Posterior vena cava (tissue), 2 donors: Measurements from ENCODE around the gene KIF23. TPM values are rescaled to one million over a fixed set of nuclear protein-coding genes. Genes with fewer than 3 reads are reported as not detected.

Experiments used
- DNase-seq: peaks from one replicate; pipeline ENCODE4 v3.0.0-alpha.2; 2020; ENCODE audit warnings: low spot score
- intact Hi-C, 2 donors: fragments of 100-400 bp; cut with DNase I; formaldehyde crosslinking; loops; one replicate each; pipeline versions ENCODE4 v1.14.1 to v1.14.2; 2022 to 2023
- total RNA-seq, 2 donors: library from RNA; stranded (reverse); fragmentation: NEBNext Ultra II Directional; extraction: Animal tissue kit (Norgen Biotek cat#: 25700); gene quantifications; one replicate each; pipeline ENCODE4 v1.2.1, GENCODE V29; 2021
- donor health status: DM: yes; HTN: yes; CAD: no.
- donor health status: DM: yes; HTN: yes; CAD: no.

KIF23 gene
- total RNA-seq, 2 donors from 2014 or later, result 3.3 to 4.7 TPM

DNA sequence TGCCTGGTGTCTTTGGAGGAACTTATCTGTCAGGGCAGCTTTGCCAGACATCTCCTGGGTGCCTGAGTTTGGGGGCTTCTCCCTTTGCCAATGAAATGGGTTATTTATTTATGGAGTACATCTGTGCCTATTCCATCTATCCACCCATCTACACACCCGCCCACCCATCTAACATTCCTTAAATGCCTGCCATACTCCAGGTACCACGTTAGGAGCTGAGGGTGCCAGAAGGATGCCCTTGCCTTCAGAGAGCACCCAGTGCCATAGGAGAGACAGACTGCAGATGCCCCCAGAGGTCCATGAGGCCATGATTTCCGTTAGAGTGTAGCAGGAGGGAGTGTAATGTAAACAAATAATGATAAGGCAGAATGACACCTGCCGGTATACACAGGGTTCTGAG is 21.8 kb upstream of the KIF23 start:
- intact Hi-C loops, result loop anchor here (5.0 to 10.0 kb wide), 2 partner anchors 335 to 1378 kb away; no protein-coding TSS in a partner anchor
- no peak for DNase-seq

DNA sequence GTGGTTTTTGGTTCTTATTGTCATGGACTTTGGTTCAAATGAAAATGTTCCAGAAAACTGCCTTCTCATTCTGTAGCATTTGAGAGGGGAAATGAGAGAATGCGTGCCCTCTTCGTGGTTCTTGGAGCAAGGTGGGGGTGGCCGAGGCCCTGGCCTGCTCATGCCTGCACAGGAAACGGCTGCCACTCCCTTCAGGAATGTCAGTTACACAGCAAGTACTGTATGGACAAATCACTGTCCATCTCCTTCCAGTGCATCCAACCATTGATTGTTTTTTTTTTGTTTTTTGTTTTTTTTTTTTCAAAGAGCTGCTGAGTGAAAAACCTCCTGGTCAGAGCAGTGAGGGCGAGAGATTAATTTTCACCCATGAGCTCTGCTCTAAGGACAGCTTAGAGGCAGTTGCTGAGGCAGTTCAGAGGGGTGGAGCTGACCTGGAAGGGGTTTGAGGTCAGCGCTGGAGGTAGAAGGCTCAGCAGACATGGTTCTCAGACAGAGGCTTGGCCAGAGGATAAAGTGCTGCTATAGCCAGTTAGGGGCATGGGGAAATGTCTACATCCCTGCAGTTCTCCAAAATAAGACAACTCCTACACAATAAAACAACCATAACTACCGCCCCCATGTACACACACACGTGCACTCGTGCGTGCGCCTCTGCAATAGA is 20.2 kb upstream of the KIF23 start:
- intact Hi-C loops, result loop anchor here (2.0 to 10.0 kb wide), 3 partner anchors 335 to 1379 kb away; no protein-coding TSS in a partner anchor
- no peak for DNase-seq

DNA sequence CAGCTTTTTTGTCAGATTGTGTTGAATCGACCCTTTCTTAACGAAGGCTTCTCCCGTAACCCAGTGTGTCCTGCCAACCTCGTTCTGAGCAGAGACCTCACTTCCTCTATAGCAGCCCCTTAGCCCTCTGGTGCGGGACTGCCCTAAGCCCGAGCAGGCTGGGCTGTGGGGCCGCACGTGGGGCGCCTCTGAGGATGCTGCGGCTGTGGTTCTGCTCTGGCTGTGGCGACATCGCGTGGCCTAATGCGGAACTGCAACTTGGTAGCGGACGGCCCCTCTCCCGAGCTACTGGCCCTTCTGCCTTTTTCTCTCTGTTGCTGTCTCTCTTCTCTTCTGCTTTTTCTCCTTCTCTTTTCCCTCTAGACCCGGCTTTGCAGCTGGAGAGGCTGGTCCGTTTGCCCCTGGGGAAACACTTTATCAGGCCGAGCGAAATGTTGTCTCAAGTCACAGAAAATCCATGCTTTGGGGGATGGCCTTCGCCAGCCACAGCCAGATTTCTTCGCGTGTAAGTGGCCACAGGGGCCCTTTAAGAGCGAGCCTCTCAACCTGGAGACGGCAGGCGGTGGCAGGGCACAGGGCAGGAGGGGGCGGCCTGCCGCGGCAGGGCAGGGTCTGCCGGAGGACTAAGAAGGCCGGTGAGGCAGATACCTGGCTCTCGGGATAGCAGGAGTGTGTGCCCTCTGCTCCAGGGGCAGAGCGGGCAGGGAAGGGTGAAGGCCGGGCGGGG is 19.4 kb upstream of the KIF23 start:
- intact Hi-C loops, result loop anchor here (2.0 to 10.0 kb wide), 3 partner anchors 336 to 1380 kb away; no protein-coding TSS in a partner anchor

DNA sequence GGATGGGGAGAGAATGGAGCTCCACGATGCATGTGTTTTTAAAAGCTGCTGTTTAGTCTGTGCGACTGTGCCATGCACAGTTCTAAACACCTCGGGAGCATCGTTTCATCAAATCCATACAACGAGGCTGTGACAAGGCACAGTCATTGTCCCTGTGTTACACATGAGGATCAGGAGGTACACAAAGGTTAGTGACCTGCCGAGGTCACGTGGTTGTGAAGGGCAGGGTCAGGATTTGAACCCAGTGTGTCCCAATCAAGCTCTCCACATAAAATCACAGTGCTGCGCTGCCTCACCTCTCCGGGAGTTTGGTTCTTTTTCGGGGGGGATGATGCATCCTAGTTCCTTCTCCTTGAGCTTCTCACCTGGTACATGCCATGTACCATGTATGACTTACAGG is 18.7 kb upstream of the KIF23 start:
- DNase-seq, result no peak
- intact Hi-C loops, result loop anchor here in 1 of 2 donors (2.0 to 10.0 kb wide), 2 partner anchors 337 to 1381 kb away; no protein-coding TSS in a partner anchor

More for the DNA sequence above, 19.4 kb upstream of the KIF23 start:
- peak; percentile 95 for DNase-seq

DNA sequence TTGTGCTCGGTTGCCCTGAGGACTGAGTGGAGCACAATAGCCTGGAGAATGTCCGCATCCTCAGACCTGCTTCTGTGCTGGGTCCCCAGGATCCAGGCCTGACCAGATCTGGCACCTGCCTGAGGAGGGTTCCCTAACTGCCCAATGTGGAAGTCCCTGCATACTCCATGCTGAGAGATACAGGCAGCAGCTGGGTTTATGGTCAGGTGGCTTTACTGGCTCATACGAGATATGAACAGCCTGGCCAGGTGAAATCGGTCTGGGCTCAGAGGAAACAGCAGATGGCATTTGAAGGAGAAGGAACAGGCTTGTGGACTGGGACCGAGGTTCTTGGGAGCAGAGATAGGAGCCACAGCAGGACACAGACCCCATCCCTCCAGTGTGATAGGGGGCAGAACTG is 18.2 kb upstream of the KIF23 start:
- intact Hi-C loops, result loop anchor here in 1 of 2 donors (2.0 to 10.0 kb wide), 2 partner anchors 337 to 1381 kb away; no protein-coding TSS in a partner anchor

DNA sequence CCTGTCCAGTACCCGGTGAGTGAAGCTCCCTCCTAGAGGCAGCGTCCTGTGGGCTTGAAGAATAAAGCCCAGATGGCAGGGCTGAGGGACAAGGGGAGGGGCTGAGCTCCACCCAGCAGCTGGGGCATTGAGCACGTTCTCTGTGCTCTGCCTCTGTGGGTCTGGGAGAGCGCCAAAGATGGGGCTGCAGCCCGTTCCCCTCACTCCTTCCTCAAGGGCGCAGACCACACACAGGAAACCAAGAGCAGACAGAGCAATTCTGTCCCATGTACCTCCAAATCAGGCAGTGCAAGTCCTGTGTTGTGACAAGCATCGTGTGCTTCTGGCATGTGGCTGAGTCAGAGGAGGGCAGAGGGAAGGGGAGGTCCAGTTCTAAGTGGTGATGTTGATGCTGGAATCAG is 15.7 kb upstream of the KIF23 start:
- DNase-seq, result no peak
- intact Hi-C loops, result loop anchor here in 1 of 2 donors (10.0 kb wide), 1 partner anchor 1384 kb away; no protein-coding TSS in a partner anchor

More for the DNA sequence above, 18.2 kb upstream of the KIF23 start:
- DNase-seq, result no peak

DNA sequence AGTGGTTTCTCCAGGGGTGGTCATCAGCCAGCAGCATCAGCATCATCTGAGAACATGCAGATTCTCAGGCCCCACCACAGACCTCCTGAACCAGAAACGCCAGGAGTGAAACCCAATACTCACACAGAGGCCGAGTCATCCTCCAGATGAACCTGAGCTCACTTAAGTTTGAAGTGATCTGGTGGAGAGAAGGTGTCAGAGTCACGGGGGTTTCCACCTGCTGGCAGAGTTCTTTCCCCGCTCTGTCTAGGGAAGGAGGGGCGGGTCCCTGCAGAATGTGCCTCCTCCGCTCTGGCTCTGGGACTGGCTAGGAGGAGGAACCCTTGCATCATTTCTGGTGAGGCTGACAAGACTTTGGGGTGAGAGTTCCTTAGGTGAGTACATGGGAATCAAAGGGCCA is 13.3 kb upstream of the KIF23 start:
- intact Hi-C loops, result no loop called here
- DNase-seq, result no peak

DNA sequence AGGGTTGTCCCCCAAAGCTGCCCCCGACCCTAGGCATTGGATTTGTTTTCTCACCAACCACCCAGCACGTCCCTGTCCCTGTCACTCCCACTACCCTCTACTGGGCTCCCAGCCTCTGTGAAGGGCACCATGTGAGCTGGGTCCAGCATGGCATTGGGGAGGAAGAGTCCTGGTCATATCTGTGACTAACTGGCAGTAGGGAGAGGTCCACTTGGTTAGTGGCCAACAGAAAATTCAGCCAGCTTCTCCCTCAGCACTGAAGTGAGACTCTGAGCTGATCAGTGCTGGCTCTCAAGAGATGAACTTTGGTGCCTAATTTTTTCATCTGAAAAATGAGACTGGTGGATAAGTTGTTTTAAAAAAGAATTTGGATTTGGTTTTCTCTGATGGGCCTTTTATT is 11.3 kb upstream of the KIF23 start:
- DNase-seq, result no peak
- intact Hi-C loops, result no loop called here

DNA sequence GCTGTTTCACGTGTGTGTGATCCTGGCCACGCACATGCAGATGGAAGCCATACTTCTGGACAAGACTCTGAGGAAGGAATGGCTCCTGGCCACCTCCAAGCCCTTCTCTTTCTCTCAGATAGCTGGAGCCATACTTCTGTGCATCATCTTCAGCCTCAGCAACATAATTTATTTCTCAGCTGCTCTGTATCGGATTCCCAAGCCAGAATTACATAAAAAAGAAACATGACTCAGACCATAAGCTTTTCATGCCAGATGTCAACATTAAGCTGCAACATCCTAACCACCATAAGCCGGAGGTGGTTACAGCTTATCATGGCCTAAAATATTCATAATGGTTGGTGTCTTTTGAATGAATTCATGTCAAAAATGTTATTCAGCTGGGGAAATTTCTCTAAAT is 10.6 kb upstream of the KIF23 start:
- DNase-seq, result no peak

DNA sequence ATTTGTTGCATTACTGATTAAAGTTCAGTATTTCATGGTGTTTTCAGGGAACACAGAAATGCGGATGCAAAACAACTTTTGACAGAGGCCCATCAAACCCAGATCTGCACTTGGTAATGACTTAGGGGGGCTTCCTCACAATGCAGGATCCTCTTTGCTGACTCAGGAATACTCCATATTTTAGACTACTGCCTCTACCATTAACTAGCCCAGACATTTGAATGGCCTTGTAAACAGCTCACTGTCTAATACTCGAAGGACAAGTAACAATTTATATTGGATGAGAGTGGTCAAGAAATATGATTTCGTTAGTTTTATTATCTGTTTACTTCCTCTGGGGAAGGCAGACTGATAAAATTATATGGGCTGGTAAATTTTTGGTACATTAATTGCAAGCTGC is 9.0 kb upstream of the KIF23 start:
- DNase-seq, result no peak
- intact Hi-C loops, result no loop called here

More for the DNA sequence above, 10.6 kb upstream of the KIF23 start:
- intact Hi-C loops, result no loop called here

DNA sequence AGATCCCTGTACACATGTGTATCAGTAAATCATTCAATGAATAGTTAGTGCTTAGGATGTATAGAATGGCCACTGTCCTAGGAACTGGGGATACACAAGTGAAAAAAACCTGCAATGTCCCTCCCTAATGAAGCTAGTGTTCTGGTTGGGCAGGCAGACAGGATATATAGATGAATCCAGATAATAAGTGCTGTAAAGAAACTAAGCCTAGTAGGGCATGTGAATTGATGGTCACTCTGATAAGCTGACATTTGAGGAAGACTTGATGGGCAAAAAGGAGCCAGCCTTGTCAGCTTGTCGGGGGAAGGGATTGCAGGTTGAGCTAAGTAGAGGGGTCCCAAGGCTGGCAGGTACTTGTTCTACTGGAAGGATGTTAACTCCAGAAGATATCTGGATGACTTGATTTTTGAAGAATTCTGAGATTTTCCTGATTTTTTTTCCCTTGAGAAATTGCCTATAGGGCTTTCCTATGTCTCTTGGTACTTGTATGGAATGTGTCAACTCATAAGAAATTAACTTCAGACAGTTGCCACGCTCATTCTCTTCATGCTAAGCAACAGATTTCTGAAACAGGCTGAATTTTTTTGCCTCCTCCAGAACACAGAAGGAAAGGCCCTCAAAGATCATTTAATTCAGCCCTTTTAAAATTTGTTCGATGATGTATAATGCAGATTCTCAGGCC is 6.3 kb upstream of the KIF23 start:
- intact Hi-C loops, result no loop called here

DNA sequence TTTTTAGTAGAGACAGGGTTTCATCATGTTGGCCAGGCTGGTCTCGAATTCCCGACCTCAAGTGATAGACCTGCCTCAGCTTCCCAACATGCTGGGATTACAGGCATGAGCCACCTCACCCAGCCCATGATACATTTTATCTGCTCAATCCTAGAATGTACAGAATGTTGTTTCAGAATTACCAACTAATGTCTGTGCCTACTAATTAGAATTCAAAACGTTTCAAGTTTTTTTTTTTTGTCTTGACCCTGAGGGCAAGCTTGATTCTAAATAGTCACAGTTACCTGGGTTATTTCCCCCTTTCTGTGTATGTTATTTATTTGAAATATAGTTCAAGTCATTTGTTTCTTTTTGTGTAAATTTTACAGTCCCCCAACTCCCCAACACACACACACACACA is 5.3 kb upstream of the KIF23 start:
- no peak for DNase-seq
- intact Hi-C loops, result no loop called here

More for the DNA sequence above, 6.3 kb upstream of the KIF23 start:
- DNase-seq, result no peak

DNA sequence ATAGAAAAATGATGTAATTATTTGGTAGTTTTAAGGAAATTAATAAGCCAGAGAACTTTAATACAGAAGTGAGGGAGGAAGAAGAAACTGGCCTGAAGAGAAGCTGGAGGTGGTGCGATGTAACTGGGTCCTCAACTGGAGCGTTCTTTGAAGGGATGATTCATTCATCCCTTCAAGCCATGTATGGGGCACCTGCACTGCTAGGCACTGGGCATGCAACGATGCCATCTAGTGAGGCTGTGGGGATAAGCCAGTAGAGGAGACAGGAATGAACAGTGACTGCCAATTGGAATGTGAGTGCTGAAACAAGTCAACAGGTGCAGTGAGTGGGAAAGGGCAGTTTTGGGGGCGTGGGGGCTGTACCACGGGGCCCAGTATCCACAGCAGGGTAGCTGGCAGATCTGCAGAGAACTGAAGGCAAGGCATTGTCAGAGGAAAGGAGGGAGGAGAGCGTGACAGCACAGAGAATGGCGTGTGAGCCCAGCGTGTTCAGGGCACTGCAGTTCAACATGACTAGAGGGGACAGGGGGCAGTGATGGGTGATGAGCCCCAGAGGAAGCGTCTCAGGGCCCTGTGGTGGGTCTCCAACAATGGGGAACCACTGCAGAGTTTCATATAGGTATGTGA is 3.8 kb upstream of the KIF23 start:
- DNase-seq, result no peak
- intact Hi-C loops, result no loop called here

DNA sequence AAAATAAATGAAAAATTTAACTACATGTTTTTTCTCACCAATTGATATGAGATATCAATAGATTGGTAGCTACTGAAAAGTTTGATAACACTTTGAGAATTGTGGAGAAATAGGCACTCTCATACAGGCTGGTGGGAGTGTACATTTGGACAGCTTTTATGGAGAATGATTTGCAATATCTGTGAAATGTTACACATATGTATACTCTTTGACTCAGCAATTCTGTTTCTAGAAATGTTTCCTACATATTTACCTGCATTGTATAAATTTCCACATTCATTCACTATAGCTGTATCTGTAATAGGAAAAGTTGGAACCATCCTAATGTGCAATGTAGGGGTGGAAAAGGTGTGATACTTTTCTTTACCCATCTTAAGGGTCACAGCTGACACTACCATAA is 1.9 kb upstream of the KIF23 start:
- intact Hi-C loops, result no loop called here
- DNase-seq, result no peak

DNA sequence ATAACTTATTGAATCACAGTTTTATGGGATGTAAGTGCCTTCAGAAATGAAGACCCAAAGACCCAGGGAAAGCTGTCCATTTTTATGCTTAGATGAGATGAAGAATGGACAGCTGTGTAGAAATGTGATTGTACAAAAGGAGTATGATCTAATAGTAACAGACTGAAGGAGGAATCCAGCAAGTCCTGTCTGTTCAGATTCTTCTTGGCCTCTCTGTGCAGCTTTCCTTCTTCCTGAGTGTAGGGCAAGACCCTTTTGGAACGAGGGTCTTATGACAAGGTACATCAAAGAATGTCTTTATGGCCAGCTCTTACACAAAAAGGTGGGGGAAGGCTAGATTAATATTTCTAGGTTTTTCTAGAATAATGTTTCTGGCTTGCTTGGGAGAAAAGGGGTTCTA is 1.4 kb upstream of the KIF23 start:
- intact Hi-C loops, result no loop called here

DNA sequence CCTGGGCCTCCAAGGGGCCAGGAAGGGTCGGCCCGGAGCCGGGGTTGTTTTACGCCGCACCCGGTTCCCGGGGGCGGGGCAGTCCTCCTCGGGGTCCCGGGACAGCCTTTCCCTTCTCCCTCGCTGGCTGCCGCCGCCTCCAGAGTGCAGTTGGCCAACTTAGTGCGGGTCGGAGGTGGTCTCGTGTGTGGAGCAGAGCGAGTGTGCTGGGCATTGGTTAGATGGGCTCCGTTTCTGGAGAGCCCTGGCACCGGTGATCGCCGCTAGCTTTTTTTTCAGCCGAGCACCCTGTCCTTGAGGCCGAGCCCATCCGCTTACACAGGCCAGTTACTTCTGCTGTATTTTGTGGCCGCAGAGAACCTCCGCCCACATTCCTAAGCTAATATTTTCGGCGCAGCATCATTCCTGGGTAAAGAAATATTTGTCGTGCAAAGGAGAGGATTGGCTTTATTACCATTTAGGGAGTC is 585 bp downstream of the KIF23 start:
- intact Hi-C loops, result no loop called here
- peak; percentile 83 for DNase-seq

More for the DNA sequence above, 1.4 kb upstream of the KIF23 start:
- DNase-seq, result no peak

DNA sequence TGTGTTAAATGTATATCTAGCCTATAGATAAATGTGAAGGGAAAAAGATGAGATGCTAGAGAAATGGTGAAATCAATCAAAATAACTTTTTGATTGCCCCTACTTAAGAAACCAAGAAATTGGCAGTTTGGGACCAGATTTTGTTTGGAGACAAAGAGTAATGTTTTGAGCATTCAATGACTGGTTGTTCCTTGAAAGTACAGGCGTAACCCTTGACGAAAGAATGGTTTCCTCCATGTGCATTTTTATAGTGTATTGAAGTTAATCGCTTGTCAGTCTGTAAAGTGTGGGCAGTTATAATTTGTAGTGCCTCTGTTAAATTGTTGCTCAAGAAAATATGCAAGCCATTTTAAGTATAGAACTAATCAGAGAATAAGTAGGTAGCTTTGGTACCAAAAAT is 1.2 kb downstream of the KIF23 start:
- intact Hi-C loops, result no loop called here
- DNase-seq, result no peak

DNA sequence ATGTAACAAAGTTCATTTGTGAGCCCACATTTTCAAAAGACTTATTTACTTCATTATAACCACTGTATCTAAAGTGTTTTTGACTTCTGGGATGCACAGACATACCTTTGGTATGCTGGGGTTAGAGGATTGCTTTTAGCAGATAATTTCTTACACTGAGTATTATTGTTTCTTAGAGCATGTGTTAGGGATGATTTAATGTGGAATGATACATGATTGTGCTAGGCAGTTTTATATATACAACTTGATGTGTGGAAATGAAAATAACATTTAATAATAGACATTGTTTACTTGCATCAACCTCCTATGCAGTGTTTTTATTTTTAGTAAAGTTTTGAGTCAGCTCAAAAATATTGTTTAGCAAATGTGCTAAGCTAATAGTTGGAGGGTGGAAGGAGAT is 3.4 kb downstream of the KIF23 start:
- no peak for DNase-seq

DNA sequence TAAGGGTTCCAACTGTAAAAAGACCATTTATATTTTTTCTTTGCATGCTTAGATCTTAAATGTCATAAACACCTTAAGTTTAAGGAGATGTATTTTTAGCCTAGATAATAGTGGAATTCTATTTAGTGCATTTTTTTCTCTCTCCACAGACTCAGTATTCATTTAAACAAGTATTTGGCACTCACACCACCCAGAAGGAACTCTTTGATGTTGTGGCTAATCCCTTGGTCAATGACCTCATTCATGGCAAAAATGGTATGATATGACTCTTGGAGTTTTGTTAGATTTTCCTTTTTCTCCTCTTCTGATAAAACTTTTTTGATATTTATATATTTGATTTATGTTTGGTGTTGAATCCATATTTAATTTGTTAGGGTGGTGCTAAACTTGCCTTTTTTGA is 7.3 kb downstream of the KIF23 start:
- intact Hi-C loops, result no loop called here
- no peak for DNase-seq

More for the DNA sequence above, 3.4 kb downstream of the KIF23 start:
- intact Hi-C loops, result no loop called here
